GM18870 (cell line): ENCODE measurements around the gene KLHL30.

Experiments
- ATAC-seq: cut with Tn5 transposase; IDR thresholded peaks from one replicate; pipeline ENCODE4 v1.9.1; 2021; ENCODE audit warnings: moderate library complexity; ENCODE audit not compliant: unreplicated experiment

KLHL30 gene

GRCh38 chr2:238144262-238144661 is 5.8 kb downstream of the KLHL30 start:
- ATAC-seq, result no peak

- no peak for ATAC-seq
Measured at GRCh38 chr2:238145046-238145445, 6.6 kb downstream of the KLHL30 start.

- ATAC-seq, result no peak
Measured at GRCh38 chr2:238145851-238146250, 7.4 kb downstream of the KLHL30 start.

GRCh38 chr2:238146884-238147544 is 8.5 kb downstream of the KLHL30 start:
- ATAC-seq, result no peak

GRCh38 chr2:238148981-238149380 is 10.5 kb downstream of the KLHL30 start:
- no peak for ATAC-seq

- ATAC-seq, result no peak
Measured at GRCh38 chr2:238149841-238150572, 11.5 kb downstream of the KLHL30 start.

- ATAC-seq, result no peak
Measured at GRCh38 chr2:238150686-238151085, 12.2 kb downstream of the KLHL30 start.

GRCh38 chr2:238151205-238151604 is 12.7 kb downstream of the KLHL30 start:
- no peak for ATAC-seq

- no peak for ATAC-seq
Measured at GRCh38 chr2:238151628-238152235, 13.3 kb downstream of the KLHL30 start.

- no peak for ATAC-seq
Measured at GRCh38 chr2:238152771-238153688, 14.6 kb downstream of the KLHL30 start.

GRCh38 chr2:238154570-238154969 is 16.1 kb downstream of the KLHL30 start:
- ATAC-seq, result no peak

- ATAC-seq, result no peak
Measured at GRCh38 chr2:238155051-238155760, 16.7 kb downstream of the KLHL30 start.

GRCh38 chr2:238155761-238156694 is 17.6 kb downstream of the KLHL30 start:
- no peak for ATAC-seq

GRCh38 chr2:238157506-238158017 is 19.1 kb downstream of the KLHL30 start:
- ATAC-seq, result no peak

GRCh38 chr2:238158018-238158508 is 19.6 kb downstream of the KLHL30 start:
- ATAC-seq, result no peak

- no peak for ATAC-seq
Measured at GRCh38 chr2:238158509-238159070, 20.1 kb downstream of the KLHL30 start, which contains the start of gene ERFE. Gene ERFE, plus strand, starts transcription at chr2:238158970. Its CDS starts 38 bp downstream, at chr2:238159008.

- ATAC-seq, result no peak
Measured at GRCh38 chr2:238159071-238159539, 20.6 kb downstream of the KLHL30 start.

- ATAC-seq, result no peak
Measured at GRCh38 chr2:238159661-238160205, 21.3 kb downstream of the KLHL30 start.
